Keratinocyte (primary cell): Measurements from ENCODE around the gene AQP7. TPM values are rescaled to one million over a fixed set of nuclear protein-coding genes. Genes with fewer than 3 reads are reported as not detected.

Experiments used
- DNase-seq: peaks from one replicate; pipeline ENCODE4 v3.0.0-alpha.2; 2011; ENCODE audit warnings: low read depth, missing footprints, low spot score
- FAIRE-seq: peaks from 2 replicates; lab custom pipeline; 2011; peaks lifted over from hg19 to GRCh38; lab: Jason Lieb, UNC
- H2AFZ ChIP-seq: 2 replicates; pipeline ENCODE4 v1.6.0; 2012; ENCODE audit warnings: low read length, control low read depth, inconsistent platforms; ENCODE audit not compliant: control insufficient read depth
- H3K27ac ChIP-seq: 2 replicates; pipeline ENCODE4 v1.5.1; 2011; ENCODE audit warnings: low read length; ENCODE audit not compliant: control insufficient read depth, insufficient read depth
- H3K27me3 ChIP-seq: 3 replicates; pipeline ENCODE4 v1.6.0; 2011; ENCODE audit warnings: low read length; ENCODE audit not compliant: control insufficient read depth, insufficient read depth; ENCODE audit errors: extremely low read depth
- H3K36me3 ChIP-seq, 2 experiments: 2 replicates in 1 of 2; 3 replicates in 1 of 2; pipeline ENCODE4 v1.5.1; 2011; ENCODE audit warnings: low read length in 2 of 2, mild to moderate bottlenecking in 1 of 2; ENCODE audit not compliant: control insufficient read depth in 2 of 2, insufficient read depth in 2 of 2; ENCODE audit errors: extremely low read depth in 1 of 2
- H3K4me1 ChIP-seq: 3 replicates; pipeline ENCODE4 v1.5.1; 2011; ENCODE audit warnings: low read length; ENCODE audit not compliant: control insufficient read depth, insufficient read depth; ENCODE audit errors: extremely low read depth
- H3K4me2 ChIP-seq: 3 replicates; pipeline ENCODE4 v1.6.0; 2011; ENCODE audit warnings: low read depth, low read length; ENCODE audit not compliant: control insufficient read depth, insufficient read depth; ENCODE audit errors: extremely low read depth
- H3K4me3 ChIP-seq, 3 experiments: fragments of 200-600 bp in 1 of 3; sonication (generic) in 1 of 3; 2 replicates in 2 of 3; 3 replicates in 1 of 3; pipeline ENCODE4 v1.5.1; 2011 to 2016; ENCODE audit warnings: low read length in 3 of 3, mild to moderate bottlenecking in 3 of 3, control low read depth in 2 of 3, inconsistent platforms in 1 of 3, low read depth in 1 of 3, mixed read lengths in 1 of 3, mixed run types in 1 of 3, moderate library complexity in 1 of 3; ENCODE audit not compliant: control insufficient read depth in 2 of 3, insufficient read depth in 2 of 3; ENCODE audit errors: extremely low read depth in 1 of 3
- H3K79me2 ChIP-seq: 2 replicates; pipeline ENCODE4 v1.6.0; 2012; ENCODE audit warnings: low read length; ENCODE audit not compliant: control insufficient read depth, insufficient read depth
- H3K9ac ChIP-seq: 3 replicates; pipeline ENCODE4 v1.6.0; 2011; ENCODE audit warnings: low read length; ENCODE audit not compliant: control insufficient read depth, insufficient read depth; ENCODE audit errors: extremely low read depth
- H3K9me1 ChIP-seq: 3 replicates; pipeline ENCODE4 v1.6.0; 2011; ENCODE audit warnings: low read length; ENCODE audit not compliant: control insufficient read depth, insufficient read depth; ENCODE audit errors: extremely low read depth
- H3K9me3 ChIP-seq: 2 replicates; pipeline ENCODE4 v1.5.1; 2012; ENCODE audit warnings: low read depth, low read length; ENCODE audit not compliant: control insufficient read depth
- H4K20me1 ChIP-seq: 3 replicates; pipeline ENCODE4 v1.6.0; 2011; ENCODE audit warnings: low read length; ENCODE audit not compliant: control insufficient read depth, insufficient read depth; ENCODE audit errors: extremely low read depth
- EZH2 ChIP-seq: IDR thresholded peaks from one replicate; pipeline ENCODE4 v1.6.1; 2012; ENCODE audit warnings: inconsistent platforms, mild to moderate bottlenecking, low read length, moderate library complexity
- dilution Hi-C: fragments of 300-500 bp; cut with MboI; formaldehyde crosslinking; loops from one replicate; pipeline ENCODE4 v1.7.0; 2020; ENCODE audit warnings: low sequenced_read_pairs; ENCODE audit not compliant: extremely low pct_ligation_motif_present
- polyA plus RNA-seq, 5 experiments: library from polyadenylated mRNA; depleted of rRNA in 3 of 5; stranded (reverse) in 3 of 5; stranded (forward) in 1 of 5; unstranded in 1 of 5; fragments of >200 nt; gene quantifications; 1 replicate in 1 of 5; 2 replicates in 3 of 5; 3 replicates in 1 of 5; pipeline versions ENCODE4 v1.2.1 to v1.2.3, GENCODE V29; 2011 to 2012; ENCODE audit warnings: missing spikeins in 2 of 5, low read depth in 1 of 5, low replicate concordance in 1 of 5
- TF ChIP-seq, protein P1 (sequence below), 3 experiments: IDR thresholded peaks in 1 of 3; conservative IDR thresholded peaks in 1 of 3; optimal IDR thresholded peaks in 1 of 3; 2 replicates in 2 of 3; 3 replicates in 1 of 3; pipeline versions ENCODE3 to v1.5.1; 2011; ENCODE audit warnings: low read length in 3 of 3, mild to moderate bottlenecking in 3 of 3, moderate library complexity in 2 of 3, control low read depth in 1 of 3, inconsistent platforms in 1 of 3; ENCODE audit not compliant: insufficient read depth in 2 of 3; ENCODE audit errors: extremely low read depth in 1 of 3

AQP7 gene
- polyA plus RNA-seq, 1 donor (not counting 4 experiments of a cell fraction or from before 2014, with no cell fraction given) = not detected

- Histone ChIP-seq H3K9me3 (no peaks in the 10 kb centered on the region), H2AFZ (no peak overlapping the region), H3K9me1 (peaks cover 2% of the 10 kb centered on the region), H3K27me3 (no peaks in the 10 kb centered on the region), H3K9ac (no peak overlapping the region), H3K4me2 (peak overlapping the region; percentile 45), H3K4me3 (no peak overlapping the region), H3K36me3 (peaks cover 2 to 25% of the 10 kb centered on the region in 2 experiments), H3K4me1 (peaks cover 65% of the 10 kb centered on the region), H3K79me2 (no peaks in the 10 kb centered on the region), H4K20me1 (no peaks in the 10 kb centered on the region), H3K27ac (peak overlapping the region; percentile 14)
- dilution Hi-C loops = no loop called here
- FAIRE-seq = no peak
- TF ChIP-seq EZH2 = no peak
- TF ChIP-seq, protein P1, sequence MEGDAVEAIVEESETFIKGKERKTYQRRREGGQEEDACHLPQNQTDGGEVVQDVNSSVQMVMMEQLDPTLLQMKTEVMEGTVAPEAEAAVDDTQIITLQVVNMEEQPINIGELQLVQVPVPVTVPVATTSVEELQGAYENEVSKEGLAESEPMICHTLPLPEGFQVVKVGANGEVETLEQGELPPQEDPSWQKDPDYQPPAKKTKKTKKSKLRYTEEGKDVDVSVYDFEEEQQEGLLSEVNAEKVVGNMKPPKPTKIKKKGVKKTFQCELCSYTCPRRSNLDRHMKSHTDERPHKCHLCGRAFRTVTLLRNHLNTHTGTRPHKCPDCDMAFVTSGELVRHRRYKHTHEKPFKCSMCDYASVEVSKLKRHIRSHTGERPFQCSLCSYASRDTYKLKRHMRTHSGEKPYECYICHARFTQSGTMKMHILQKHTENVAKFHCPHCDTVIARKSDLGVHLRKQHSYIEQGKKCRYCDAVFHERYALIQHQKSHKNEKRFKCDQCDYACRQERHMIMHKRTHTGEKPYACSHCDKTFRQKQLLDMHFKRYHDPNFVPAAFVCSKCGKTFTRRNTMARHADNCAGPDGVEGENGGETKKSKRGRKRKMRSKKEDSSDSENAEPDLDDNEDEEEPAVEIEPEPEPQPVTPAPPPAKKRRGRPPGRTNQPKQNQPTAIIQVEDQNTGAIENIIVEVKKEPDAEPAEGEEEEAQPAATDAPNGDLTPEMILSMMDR (optimal IDR thresholded peaks at IDR 0.05 in 1 of 3, IDR thresholded peaks at IDR 0.05 in 1 of 3, conservative IDR thresholded peaks at IDR 0.05 in 1 of 3; ENCODE audit: extremely low read depth in 1 of 3, insufficient read depth in 2 of 3, low read length in 3 of 3) = no peak
- no peak for DNase-seq
Observed at GRCh38 chr9:33443047-33443446, 40.7 kb upstream of the AQP7 start.

DNA sequence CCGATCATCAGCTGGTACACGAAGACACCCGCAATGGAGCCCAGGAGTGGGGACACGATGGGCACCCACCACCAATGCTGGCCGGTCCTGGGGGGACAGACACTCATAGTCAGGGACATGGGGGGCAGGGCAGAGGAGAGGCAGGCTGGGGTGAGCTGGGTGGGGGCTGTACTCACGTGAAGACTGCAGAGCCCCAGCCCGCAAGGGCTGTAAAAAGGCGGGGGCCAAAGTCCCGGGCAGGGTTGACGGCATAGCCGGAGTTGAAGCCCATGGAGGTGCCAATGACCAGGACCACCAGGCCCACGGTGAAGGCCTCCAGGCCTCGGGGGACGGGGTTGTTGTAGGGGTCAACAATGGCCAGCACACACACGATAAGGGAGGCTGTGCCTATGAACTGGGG is 39.8 kb upstream of the AQP7 start:
- DNase-seq (no peak), FAIRE-seq (no peak)
- H4K20me1 ChIP-seq = no peaks in the 10 kb centered on the region
- H3K4me2 ChIP-seq = no peak overlapping the region
- H3K36me3 ChIP-seq = peaks cover 2 to 25% of the 10 kb centered on the region in 2 experiments
- H3K9me3 ChIP-seq = no peaks in the 10 kb centered on the region
- H2AFZ ChIP-seq = no peak overlapping the region
- no peak overlapping the region for H3K9ac ChIP-seq
- H3K9me1 ChIP-seq = peaks cover 2% of the 10 kb centered on the region
- dilution Hi-C loops = no loop called here
- H3K4me3 ChIP-seq = no peak overlapping the region
- H3K4me1 ChIP-seq = peaks cover 57% of the 10 kb centered on the region
- H3K79me2 ChIP-seq = no peaks in the 10 kb centered on the region
- no peaks in the 10 kb centered on the region for H3K27me3 ChIP-seq
- no peak overlapping the region for H3K27ac ChIP-seq
- no peak for TF ChIP-seq EZH2
- TF ChIP-seq, protein P1 (optimal IDR thresholded peaks at IDR 0.05 in 1 of 3, IDR thresholded peaks at IDR 0.05 in 1 of 3, conservative IDR thresholded peaks at IDR 0.05 in 1 of 3; ENCODE audit: extremely low read depth in 1 of 3, insufficient read depth in 2 of 3, low read length in 3 of 3) = no peak
